Chondrocyte (in vitro differentiated cells): ENCODE measurements around the gene BDKRB1. TPM values are rescaled to one million over a fixed set of nuclear protein-coding genes. Genes with fewer than 3 reads are reported as not detected.

Experiments
- DNase-seq: peaks from one replicate; pipeline ENCODE4 v3.0.0; 2021; ENCODE audit warnings: mixed read lengths, low spot score
- H3K27ac Mint-ChIP-seq: one replicate; pipeline ENCODE4 v1.8.0; 2021; ENCODE audit warnings: mild to moderate bottlenecking, moderate library complexity, mixed read lengths; ENCODE audit not compliant: unreplicated experiment
- H3K27me3 Mint-ChIP-seq: 2 replicates; pipeline ENCODE4 v1.8.0; 2021; ENCODE audit warnings: low read depth, mixed read lengths
- H3K36me3 Mint-ChIP-seq: 2 replicates; pipeline ENCODE4 v1.8.0; 2021; ENCODE audit warnings: low read depth, mixed read lengths
- H3K4me1 Mint-ChIP-seq: 2 replicates; pipeline ENCODE4 v1.8.0; 2021; ENCODE audit warnings: low read depth, mild to moderate bottlenecking, mixed read lengths
- H3K4me3 Mint-ChIP-seq: one replicate; pipeline ENCODE4 v1.8.0; 2021; ENCODE audit warnings: mild to moderate bottlenecking, moderate library complexity, mixed read lengths; ENCODE audit not compliant: unreplicated experiment
- H3K9me3 Mint-ChIP-seq: 2 replicates; pipeline ENCODE4 v1.8.0; 2021; ENCODE audit warnings: low read depth, mixed read lengths
- CTCF ChIP-seq: fragments of 200-600 bp; sonication (generic); IDR thresholded peaks from 2 replicates; pipeline ENCODE4 v1.5.0; 2021; ENCODE audit warnings: antibody characterized with exemption, mild to moderate bottlenecking, moderate library complexity
- total RNA-seq: library from RNA; stranded (reverse); gene quantifications from 3 replicates; pipeline ENCODE4 v1.2.1, GENCODE V29; 2021

The BDKRB1 gene
- total RNA-seq, 1 donor from 2014 or later: not detected

GRCh38 chr14:96212896-96213295, 43.1 kb upstream of the BDKRB1 start:
- no peaks in the 10 kb centered on the region for H3K4me1 Mint-ChIP-seq
- H3K9me3 Mint-ChIP-seq: peaks cover 14% of the 10 kb centered on the region
- H3K27ac Mint-ChIP-seq: no peak overlapping the region
- H3K27me3 Mint-ChIP-seq: peaks cover 9% of the 10 kb centered on the region
- peaks cover 7% of the 10 kb centered on the region for H3K36me3 Mint-ChIP-seq
- TF ChIP-seq CTCF: no peak
- DNase-seq: no peak
- H3K4me3 Mint-ChIP-seq: no peak overlapping the region

- no peak for DNase-seq
- H3K4me3 Mint-ChIP-seq: no peak overlapping the region
- no peak for TF ChIP-seq CTCF
- no peaks in the 10 kb centered on the region for H3K4me1 Mint-ChIP-seq
- no peak overlapping the region for H3K27ac Mint-ChIP-seq
- H3K36me3 Mint-ChIP-seq: peaks cover 7% of the 10 kb centered on the region
- H3K9me3 Mint-ChIP-seq: peaks cover 14% of the 10 kb centered on the region
- peaks cover 7% of the 10 kb centered on the region for H3K27me3 Mint-ChIP-seq
Measured at GRCh38 chr14:96213871-96214465, 42.0 kb upstream of the BDKRB1 start.

GRCh38 chr14:96214793-96215192, 41.2 kb upstream of the BDKRB1 start:
- Mint-ChIP-seq H3K4me3 (no peak overlapping the region), H3K4me1 (no peaks in the 10 kb centered on the region), H3K9me3 (peaks cover 14% of the 10 kb centered on the region), H3K27ac (no peak overlapping the region), H3K36me3 (peaks cover 7% of the 10 kb centered on the region), H3K27me3 (peaks cover 7% of the 10 kb centered on the region)
- DNase-seq: no peak
- no peak for TF ChIP-seq CTCF

- TF ChIP-seq CTCF: no peak
- Mint-ChIP-seq H3K27ac (no peak overlapping the region), H3K4me3 (no peak overlapping the region), H3K27me3 (peaks cover 9% of the 10 kb centered on the region), H3K36me3 (peaks cover 7% of the 10 kb centered on the region), H3K4me1 (no peaks in the 10 kb centered on the region), H3K9me3 (peaks cover 14% of the 10 kb centered on the region)
- no peak for DNase-seq
Measured at GRCh38 chr14:96215452-96216244, 40.4 kb upstream of the BDKRB1 start.

- no peak overlapping the region for H3K27ac Mint-ChIP-seq
- peaks cover 14% of the 10 kb centered on the region for H3K9me3 Mint-ChIP-seq
- H3K4me1 Mint-ChIP-seq: no peaks in the 10 kb centered on the region
- TF ChIP-seq CTCF: no peak
- no peak overlapping the region for H3K4me3 Mint-ChIP-seq
- no peak for DNase-seq
- H3K36me3 Mint-ChIP-seq: peaks cover 7% of the 10 kb centered on the region
- H3K27me3 Mint-ChIP-seq: peaks cover 17% of the 10 kb centered on the region
Measured at GRCh38 chr14:96216627-96217026, 39.4 kb upstream of the BDKRB1 start.
